Caco-2 (cell line): Measurements from ENCODE around the gene IL1RAP. TPM values are rescaled to one million over a fixed set of nuclear protein-coding genes. Genes with fewer than 3 reads are reported as not detected.

Experiments used
- BruUV-seq: library from RNA; stranded (reverse); fragments of 400-500 nt; replicated peaks from 2 replicates; lab custom pipeline; 2021; lab: Mats Ljungman, UMichigan
- CTCF ChIA-PET: fragments of 300-600 bp; sonication (Branson Sonifier 250); formaldehyde crosslinking; loops from one replicate; lab custom pipeline; 2022; ENCODE audit warnings: antibody characterized with exemption; lab: Charles Lee
- POLR2A ChIA-PET: fragments of 300-600 bp; sonication (Branson Sonifier 250); formaldehyde crosslinking; loops from one replicate; lab custom pipeline; 2022; ENCODE audit warnings: antibody characterized with exemption; lab: Charles Lee
- DNase-seq, 2 experiments: peaks; one replicate each; pipeline versions ENCODE4 v3.0.0 to v3.0.0-alpha.2; 2020 to 2022
- H3K27me3 ChIP-seq: replicated peaks from 2 replicates; pipeline ENCODE4 v1.6.0; 2011; ENCODE audit warnings: low read length; ENCODE audit not compliant: control insufficient read depth, insufficient read depth
- H3K36me3 ChIP-seq: 2 replicates; pipeline ENCODE4 v1.5.1; 2011; ENCODE audit warnings: low read length; ENCODE audit not compliant: control insufficient read depth, insufficient read depth
- H3K4me1 ChIP-seq: fragments of 250-450 bp; sonication (Bioruptor Pico); 2 replicates; pipeline ENCODE4 v1.5.1; 2020; ENCODE audit warnings: mild to moderate bottlenecking
- H3K4me3 ChIP-seq: 2 replicates; pipeline ENCODE4 v1.5.1; 2011; ENCODE audit warnings: low read depth, mild to moderate bottlenecking, control low read depth, low read length
- H3K9me3 ChIP-seq: fragments of 250-450 bp; sonication (Bioruptor Pico); 2 replicates; pipeline ENCODE4 v1.5.1; 2020; ENCODE audit warnings: mild to moderate bottlenecking, moderate library complexity
- H3K27ac Mint-ChIP-seq: one replicate; pipeline ENCODE4 v1.8.0; 2022; ENCODE audit warnings: mixed read lengths; ENCODE audit not compliant: unreplicated experiment
- H3K27me3 Mint-ChIP-seq: one replicate; pipeline ENCODE4 v1.8.0; 2022; ENCODE audit warnings: mixed read lengths; ENCODE audit not compliant: insufficient read depth, unreplicated experiment
- H3K36me3 Mint-ChIP-seq: one replicate; pipeline ENCODE4 v1.8.0; 2022; ENCODE audit warnings: mild to moderate bottlenecking, mixed read lengths; ENCODE audit not compliant: insufficient read depth, unreplicated experiment
- H3K4me1 Mint-ChIP-seq: one replicate; pipeline ENCODE4 v1.8.0; 2022; ENCODE audit warnings: low read depth, mixed read lengths; ENCODE audit not compliant: unreplicated experiment
- H3K4me3 Mint-ChIP-seq: one replicate; pipeline ENCODE4 v1.8.0; 2022; ENCODE audit warnings: mild to moderate bottlenecking, moderate library complexity, mixed read lengths; ENCODE audit not compliant: unreplicated experiment
- H3K9me3 Mint-ChIP-seq: one replicate; pipeline ENCODE4 v1.8.0; 2022; ENCODE audit warnings: mixed read lengths; ENCODE audit not compliant: unreplicated experiment
- CTCF ChIP-seq, 2 experiments: fragments of 200-600 bp in 1 of 2; IDR thresholded peaks; 1 replicate in 1 of 2; 2 replicates in 1 of 2; pipeline versions ENCODE4 v1.5.1 to v1.8.0; 2011 to 2022; ENCODE audit warnings: antibody characterized with exemption in 1 of 2, control low read depth in 1 of 2, inconsistent platforms in 1 of 2, low read depth in 1 of 2, low read length in 1 of 2, mild to moderate bottlenecking in 1 of 2, moderate library complexity in 1 of 2; ENCODE audit not compliant: insufficient read depth in 1 of 2, severe bottlenecking in 1 of 2, unreplicated experiment in 1 of 2
- intact Hi-C: fragments of 100-400 bp; cut with micrococcal nuclease; formaldehyde crosslinking; loops from one replicate; pipeline ENCODE4 v1.10.0; 2022; ENCODE audit not compliant: unreplicated experiment
- total RNA-seq: library from RNA; stranded (reverse); gene quantifications from 2 replicates; pipeline ENCODE4 v1.2.3, GENCODE V29; 2022

IL1RAP gene
- total RNA-seq, 1 experiment from 2014 or later: 5.1 TPM

DNA sequence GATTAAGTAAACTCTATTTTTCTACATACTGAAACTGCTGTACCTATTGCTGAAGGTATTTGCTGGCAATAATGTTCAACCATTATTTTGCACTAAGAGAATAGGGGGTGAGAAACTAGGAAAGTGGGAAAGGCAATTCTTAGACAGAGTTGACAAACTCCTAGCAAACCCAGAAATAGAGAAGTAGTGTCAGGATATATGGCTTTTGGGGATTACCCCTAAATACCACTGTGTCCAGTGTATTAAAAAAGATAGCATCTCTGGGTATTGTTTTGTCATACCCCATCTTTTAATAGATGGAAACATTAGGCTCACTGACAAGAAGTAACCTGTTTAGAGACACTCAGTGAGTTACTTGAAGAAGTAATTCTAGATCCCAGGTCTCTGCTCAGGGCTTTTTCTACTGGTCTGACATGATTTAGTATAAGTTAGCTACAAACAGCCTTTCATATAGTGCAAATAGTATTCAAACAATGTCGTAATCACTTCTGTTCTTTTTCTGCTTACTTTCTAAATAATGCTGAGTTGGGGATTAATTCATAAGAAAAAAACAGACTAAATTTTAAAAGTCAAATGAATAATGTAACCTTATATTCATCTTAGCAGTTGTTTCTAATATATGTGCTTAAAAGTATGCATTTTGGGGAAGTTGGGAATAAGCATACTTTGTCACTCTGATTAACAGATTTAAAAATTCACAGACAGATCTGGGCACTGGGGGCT, 107.2 kb downstream of the IL1RAP start:
- Mint-ChIP-seq H3K4me3 (no peak overlapping the region), H3K36me3 (no peaks in the 10 kb centered on the region), H3K4me1 (peaks cover 8% of the 10 kb centered on the region), H3K27ac (no peak overlapping the region), H3K27me3 (no peaks in the 10 kb centered on the region), H3K9me3 (no peaks in the 10 kb centered on the region)
- Histone ChIP-seq H3K4me1 (peaks cover 2% of the 10 kb centered on the region; the same call in 1 of the 2 replicates), H3K9me3 (no peaks in the 10 kb centered on the region), H3K36me3 (no peaks in the 10 kb centered on the region), H3K4me3 (no peak overlapping the region), H3K27me3 (no peaks in the 10 kb centered on the region)
- ChIA-PET CTCF (no interaction called here), POLR2A (no interaction called here)
- BruUV-seq: no TSS peak
- intact Hi-C loops: no loop called here
- TF ChIP-seq CTCF (IDR thresholded peaks at IDR 0.05; ENCODE audit: insufficient read depth in 1 of 2, low read depth in 1 of 2, low read length in 1 of 2, severe bottlenecking in 1 of 2, unreplicated experiment in 1 of 2): no peak
- DNase-seq: no peak

DNA sequence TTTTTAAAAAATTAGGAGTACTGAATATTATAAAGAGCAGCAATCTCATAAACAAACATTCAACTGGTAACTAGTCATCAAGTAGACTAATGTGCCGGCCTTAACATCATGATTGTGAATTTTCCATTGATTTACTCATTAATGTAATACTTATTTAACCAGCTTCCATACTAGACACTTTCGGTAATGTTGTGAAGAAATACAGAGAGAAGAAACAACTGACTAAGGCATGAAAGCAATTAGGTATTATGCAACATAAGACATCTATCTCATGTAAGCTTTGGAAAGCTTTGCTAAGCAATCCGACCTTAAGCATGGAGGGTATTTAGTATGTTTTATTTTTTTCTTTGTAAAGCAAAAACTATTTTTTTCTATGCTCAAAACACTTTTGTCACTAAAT, 108.0 kb downstream of the IL1RAP start:
- no peaks in the 10 kb centered on the region for H3K27me3 Mint-ChIP-seq
- H3K4me1 ChIP-seq: no peaks in the 10 kb centered on the region
- no peak for DNase-seq
- H3K36me3 ChIP-seq: no peaks in the 10 kb centered on the region
- intact Hi-C loops: no loop called here
- no peaks in the 10 kb centered on the region for H3K27me3 ChIP-seq
- ChIA-PET POLR2A (no interaction called here), CTCF (no interaction called here)
- no peak overlapping the region for H3K27ac Mint-ChIP-seq
- no peaks in the 10 kb centered on the region for H3K9me3 Mint-ChIP-seq
- no peaks in the 10 kb centered on the region for H3K36me3 Mint-ChIP-seq
- H3K9me3 ChIP-seq: no peaks in the 10 kb centered on the region
- TF ChIP-seq CTCF (IDR thresholded peaks at IDR 0.05; ENCODE audit: insufficient read depth in 1 of 2, low read depth in 1 of 2, low read length in 1 of 2, severe bottlenecking in 1 of 2, unreplicated experiment in 1 of 2): no peak
- H3K4me3 Mint-ChIP-seq: no peak overlapping the region
- no peak overlapping the region for H3K4me3 ChIP-seq
- peaks cover 6% of the 10 kb centered on the region for H3K4me1 Mint-ChIP-seq
- BruUV-seq: no TSS peak

- no TSS peak for BruUV-seq
- ChIA-PET CTCF (no interaction called here), POLR2A (no interaction called here)
- no peaks in the 10 kb centered on the region for H3K9me3 Mint-ChIP-seq
- no peak for DNase-seq
- H3K4me3 ChIP-seq: no peak overlapping the region
- no peak overlapping the region for H3K27ac Mint-ChIP-seq
- H3K27me3 ChIP-seq: no peaks in the 10 kb centered on the region
- no peak for TF ChIP-seq CTCF (IDR thresholded peaks at IDR 0.05; ENCODE audit: insufficient read depth in 1 of 2, low read depth in 1 of 2, low read length in 1 of 2, severe bottlenecking in 1 of 2, unreplicated experiment in 1 of 2)
- no peaks in the 10 kb centered on the region for H3K4me1 ChIP-seq
- no peak overlapping the region for H3K4me3 Mint-ChIP-seq
- no peaks in the 10 kb centered on the region for H3K27me3 Mint-ChIP-seq
- H3K36me3 ChIP-seq: no peaks in the 10 kb centered on the region
- intact Hi-C loops: no loop called here
- no peaks in the 10 kb centered on the region for H3K4me1 Mint-ChIP-seq
- H3K36me3 Mint-ChIP-seq: no peaks in the 10 kb centered on the region
- H3K9me3 ChIP-seq: no peaks in the 10 kb centered on the region
Observed at GRCh38 chr3:190624282-190624681, 110.4 kb downstream of the IL1RAP start.
